DMS114 treated with DMSO at 0.1 percent for 48 hours (cell line): Measurements from ENCODE around the gene HIBCH.
"Not testable (repeated sequence)": the region's sequence is repeated elsewhere in the genome, so short reads cannot be mapped to it uniquely, and the experiment has no call there.

Experiments used
- DNase-seq: peaks from one replicate; lab custom pipeline; 2025; ENCODE audit not compliant: unreplicated experiment; lab: John Stamatoyannopoulos, UW

HIBCH gene

GRCh38 chr2:190254063-190254850, 65.4 kb downstream of the HIBCH start:
- no peak for DNase-seq

DNA sequence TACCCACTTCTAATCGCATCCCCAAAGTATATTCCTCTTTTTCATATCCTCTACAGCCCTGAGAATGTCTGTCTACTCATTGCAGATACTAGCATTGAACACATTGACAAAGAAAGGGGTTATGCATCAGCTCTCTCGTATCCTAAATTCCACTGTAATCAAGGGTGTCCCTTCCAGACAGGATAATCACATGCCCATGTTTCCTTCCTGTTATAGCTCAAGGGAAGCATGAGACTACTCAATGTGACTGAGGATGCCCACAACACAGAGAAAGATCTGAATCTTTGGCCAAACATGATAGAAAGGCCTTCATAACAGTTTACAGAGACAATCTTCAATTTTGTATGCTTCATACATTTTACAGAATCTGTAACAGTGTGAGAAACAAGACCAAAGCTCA, 69.2 kb downstream of the HIBCH start:
- DNase-seq: no peak

DNA sequence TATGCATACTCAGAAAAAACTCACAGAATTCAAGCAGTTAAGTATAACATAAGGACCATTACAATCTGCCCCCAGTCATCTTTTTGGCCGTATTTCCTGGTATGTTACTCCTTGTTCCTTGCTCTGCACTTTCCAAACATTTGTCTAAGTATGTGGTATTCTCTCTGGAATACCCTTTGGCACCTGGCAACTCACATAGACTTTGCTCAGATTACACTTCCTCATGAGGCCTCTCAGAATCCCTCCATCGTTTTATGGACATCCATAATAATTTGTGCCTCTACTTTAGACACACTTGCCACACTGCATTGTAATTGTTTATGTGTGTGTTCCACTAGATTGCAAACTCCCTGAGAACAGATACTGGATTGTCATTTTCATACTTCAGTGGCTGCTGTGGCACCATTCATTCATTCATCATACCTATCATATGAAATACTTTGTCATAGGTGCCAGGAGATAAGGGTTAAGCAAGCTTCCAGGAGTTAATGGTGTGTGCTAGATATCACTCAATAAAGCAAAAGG, 84.0 kb downstream of the HIBCH start:
- DNase-seq: no peak

DNA sequence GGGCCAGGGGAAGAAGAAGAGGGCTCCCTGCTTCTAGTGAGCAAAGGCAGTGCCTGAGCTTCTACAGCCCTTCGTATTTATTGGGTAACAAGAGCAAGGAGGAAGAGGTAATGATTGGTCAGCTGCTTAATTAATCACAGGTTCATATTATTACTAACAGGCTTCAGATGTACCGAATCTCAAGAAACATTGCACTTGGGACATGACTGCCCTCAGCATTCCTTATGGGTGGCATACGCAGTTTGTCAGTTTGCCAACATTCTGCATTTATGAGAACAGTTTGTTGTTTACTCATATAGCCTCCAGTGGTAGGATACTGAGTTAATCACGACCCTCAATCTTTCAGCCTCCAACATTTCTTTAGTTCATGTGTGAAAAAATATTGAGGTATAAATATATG, 84.5 kb downstream of the HIBCH start:
- DNase-seq: no peak

- not testable (repeated sequence) for DNase-seq
These were observed 95.6 kb downstream of the HIBCH start for GRCh38 chr2:190223989-190224388.

DNA sequence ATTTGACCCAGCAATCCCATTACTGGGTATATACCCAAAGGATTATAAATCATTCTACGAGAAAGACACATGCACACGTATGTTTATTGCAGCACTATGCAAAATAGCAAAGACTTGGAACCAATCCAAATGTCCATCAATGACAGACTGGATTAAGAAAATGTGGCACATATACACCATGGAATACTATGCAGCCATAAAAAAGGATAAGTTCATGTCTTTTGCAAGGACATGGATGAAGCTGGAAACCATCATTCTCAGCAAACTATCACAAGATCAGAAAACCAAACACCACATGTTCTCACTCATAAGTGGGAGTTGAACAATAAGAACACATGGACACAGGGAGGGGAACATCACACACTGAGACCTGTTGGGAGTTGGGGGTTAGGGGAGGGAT, 96.9 kb downstream of the HIBCH start:
- DNase-seq: not testable (repeated sequence)

DNA sequence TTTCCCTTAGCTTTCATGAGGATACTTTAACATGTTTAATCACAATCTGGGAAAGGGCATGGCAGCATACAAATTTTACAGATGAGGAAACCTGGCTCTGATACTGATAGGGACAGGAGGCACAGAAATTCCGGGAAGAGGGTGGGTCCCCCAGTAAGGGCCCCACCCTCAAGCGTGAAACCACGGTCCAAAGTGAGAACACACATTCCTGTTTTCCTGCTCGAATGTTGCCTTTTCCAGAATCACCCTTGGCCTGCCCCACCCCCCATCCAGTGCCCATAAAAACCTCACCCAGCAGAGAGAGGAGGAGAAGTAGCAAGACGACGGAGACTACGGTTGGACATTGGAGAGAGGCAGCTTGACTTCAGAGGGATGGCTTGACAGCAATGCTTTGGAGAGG, 98.2 kb downstream of the HIBCH start:
- no peak for DNase-seq

DNA sequence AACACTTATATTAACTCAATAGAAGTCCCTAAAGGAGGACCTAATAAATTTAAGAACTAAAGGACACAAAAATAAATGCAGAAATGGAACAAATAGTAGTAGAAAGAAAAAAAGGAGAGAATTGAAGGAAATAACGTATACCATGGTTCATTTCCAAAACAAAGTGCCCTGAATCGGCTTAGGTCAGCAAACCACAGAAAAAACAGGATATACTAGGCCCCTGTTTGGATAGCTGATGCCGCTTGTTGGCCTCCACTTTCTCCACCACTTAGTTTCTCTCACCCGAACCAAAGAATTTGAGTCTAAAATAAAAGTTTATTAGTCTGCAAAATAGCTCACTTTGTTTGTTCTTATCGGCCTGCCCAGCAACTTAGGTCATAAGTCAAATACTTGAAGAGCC, 100.4 kb downstream of the HIBCH start:
- DNase-seq: no peak

DNA sequence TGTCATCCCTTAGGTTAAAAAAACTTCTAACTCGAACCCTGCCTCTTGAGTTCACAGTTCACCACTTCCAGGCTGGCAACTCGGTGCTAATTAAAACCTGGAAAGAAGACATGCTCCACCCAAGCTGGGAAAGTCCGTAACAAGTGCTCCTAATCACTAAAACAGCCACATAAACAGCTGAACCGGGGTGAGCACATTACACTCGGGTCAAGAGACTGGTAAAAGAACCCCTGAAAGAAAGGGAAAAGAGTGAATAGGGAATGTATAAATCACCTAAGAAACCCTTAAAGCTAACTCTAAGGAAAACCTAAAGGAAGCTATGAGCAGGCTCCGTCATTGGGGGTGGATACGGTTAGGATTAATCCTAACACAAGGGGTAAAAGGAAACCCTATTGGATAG, 102.0 kb downstream of the HIBCH start:
- DNase-seq: no peak

DNA sequence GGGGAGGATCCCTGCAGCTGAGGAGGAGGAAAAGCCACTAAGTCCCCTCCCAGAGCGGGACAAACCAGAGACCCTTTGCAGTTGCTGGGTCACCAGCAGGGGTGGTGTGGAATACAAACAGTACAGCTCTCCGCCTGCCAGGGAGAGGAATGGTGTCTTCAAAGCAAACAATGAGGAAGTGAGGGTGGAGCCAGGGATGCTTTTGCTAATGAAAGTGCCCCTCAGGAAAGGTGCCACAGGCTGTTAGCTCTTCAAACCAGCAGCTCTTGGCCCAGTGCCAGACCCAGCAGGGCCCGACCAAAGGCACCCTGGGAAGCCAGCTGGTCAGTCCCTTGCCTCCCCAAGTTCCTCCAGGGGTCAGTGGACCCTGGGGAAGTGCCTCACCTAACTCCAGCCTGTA, 102.8 kb downstream of the HIBCH start:
- DNase-seq: no peak

DNA sequence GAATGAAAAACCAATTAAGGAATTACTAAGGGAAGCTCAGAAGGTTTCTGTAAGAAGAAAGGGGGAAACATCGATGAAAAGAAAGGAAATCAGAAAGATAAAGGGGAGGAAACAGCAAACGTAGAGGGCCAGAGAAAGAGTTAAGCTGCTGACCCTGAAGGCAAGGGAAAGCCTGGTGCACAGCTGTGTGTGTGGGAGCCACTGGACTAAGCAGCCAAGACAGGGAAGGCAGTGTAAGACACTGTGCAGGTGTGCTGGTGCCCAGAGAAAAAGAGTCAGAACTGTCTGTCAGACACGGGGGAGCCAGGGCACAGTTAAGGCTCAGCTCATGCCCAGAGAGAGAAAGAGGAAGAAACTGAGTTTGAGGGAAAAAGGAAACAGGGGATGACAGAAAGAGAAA, 104.0 kb downstream of the HIBCH start:
- no peak for DNase-seq

DNA sequence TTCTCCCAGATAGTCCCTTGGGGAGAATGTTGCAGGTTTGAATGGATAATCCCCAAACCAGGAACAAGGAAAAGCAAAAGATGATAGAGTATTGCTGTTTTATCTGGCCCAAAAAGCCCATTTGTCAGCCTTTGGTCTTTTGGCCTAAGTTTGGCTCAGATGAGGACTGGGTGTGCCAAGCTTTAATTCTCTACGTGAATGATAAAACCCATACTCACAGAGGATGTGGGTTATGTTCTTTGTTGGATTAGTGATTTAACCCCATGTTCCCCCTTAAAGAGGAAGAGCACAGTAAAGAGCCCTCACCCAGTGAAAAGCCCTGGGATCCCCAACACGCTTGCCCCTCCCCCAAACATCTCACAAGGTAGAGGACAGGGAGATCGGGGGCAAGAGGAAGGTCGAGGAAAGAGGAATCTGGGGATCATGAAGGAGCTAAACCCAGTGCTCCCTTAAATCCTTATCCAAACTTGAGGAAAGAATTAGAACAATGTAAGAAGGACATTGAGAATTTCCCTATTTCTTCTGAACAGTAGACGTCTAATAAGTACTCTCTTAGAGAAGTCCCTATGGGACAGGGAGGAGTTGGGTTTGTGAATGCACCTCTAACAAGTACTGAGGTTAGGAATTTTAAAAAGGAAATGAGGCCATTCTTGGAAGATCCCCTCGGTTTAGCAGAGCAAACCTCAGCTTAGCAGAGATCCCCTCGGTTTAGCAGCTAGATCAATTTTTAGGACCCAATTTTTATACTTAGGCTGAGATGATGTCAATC, 105.0 kb downstream of the HIBCH start:
- DNase-seq: no peak

DNA sequence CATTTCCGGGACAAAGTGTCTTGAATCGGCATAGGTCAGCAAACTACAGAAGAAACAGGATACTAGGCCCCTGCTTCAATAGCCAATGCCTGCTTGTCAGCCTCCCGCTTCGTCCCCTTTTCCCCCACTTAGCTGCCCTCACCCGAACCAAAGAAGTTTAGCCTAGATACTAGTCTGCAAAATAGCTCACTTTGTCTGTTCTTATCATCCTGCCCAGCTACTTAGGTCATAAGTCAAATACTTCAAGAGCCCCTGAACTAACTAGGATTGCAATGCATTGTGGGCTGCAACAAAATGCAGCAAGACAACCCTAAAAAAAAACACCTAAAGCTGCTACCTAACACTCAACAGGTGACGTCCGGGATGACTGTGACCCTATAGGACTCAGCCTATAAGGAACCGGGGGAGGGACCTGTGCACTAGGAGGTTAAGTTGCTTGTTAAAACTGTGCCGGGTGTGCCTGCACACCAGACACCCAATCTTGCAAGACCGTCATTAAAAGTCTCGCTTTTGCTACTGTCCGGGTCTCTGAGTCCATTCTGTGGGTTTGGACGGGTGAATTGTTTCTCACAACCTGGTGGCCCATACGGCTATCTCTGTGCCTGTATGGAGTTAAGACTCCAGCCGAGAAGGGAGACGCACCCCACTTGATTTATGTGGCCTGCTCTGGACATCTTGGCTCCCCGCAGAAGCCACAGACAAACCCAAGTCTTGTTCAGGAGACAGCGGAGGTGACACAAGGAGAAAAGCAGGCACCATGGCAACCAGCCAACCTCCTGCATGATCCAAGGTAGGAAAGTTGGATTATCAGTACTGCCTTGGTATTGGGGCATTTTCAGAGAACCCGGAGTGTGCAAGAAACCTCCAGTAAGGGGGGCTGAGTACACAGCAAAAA, 105.9 kb downstream of the HIBCH start:
- no peak for DNase-seq

GRCh38 chr2:190210471-190210870, 109.2 kb downstream of the HIBCH start:
- no peak for DNase-seq

- no peak for DNase-seq
These were observed 110.1 kb downstream of the HIBCH start for GRCh38 chr2:190209559-190209958.

GRCh38 chr2:190207930-190208329, 111.7 kb downstream of the HIBCH start:
- DNase-seq: no peak

GRCh38 chr2:190205657-190206056, 114.0 kb downstream of the HIBCH start:
- DNase-seq: no peak

DNA sequence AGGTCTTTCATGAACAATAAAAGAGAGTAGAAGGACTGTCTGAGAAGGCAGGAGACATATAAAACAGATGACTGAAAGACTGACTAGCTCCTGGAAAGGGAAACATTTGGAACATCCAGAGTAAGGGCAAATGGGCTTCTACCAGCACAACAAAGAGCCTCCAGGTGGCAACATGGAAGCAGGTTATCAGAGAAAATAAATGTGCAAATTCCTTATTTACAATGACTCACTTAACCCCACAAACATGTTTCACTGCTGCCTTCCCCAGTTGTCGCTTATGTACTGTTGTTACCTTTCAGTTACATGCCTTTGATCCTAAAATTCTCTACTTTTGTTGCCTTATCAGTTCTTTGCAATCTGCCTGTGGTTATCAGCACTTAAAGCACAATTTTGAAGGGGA, 117.0 kb downstream of the HIBCH start:
- no peak for DNase-seq

DNA sequence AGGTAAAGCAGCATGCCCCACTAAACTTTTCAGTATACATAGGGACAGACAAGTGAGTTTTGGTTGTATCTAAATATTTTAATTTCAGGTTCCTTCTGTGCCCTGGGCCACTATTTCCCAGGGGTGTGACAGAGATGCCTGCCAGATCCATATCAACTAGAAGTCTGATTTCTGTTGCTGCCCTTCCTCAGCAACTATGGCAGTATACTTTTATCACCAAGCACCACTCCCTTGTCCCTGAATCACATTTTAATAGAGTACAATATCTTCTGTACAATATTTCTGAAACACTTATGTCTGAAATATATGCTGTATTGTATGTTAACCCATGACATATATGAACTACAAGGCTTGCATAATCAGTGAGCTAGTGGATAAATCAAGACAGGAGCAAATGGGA, 117.6 kb downstream of the HIBCH start:
- DNase-seq: no peak

DNA sequence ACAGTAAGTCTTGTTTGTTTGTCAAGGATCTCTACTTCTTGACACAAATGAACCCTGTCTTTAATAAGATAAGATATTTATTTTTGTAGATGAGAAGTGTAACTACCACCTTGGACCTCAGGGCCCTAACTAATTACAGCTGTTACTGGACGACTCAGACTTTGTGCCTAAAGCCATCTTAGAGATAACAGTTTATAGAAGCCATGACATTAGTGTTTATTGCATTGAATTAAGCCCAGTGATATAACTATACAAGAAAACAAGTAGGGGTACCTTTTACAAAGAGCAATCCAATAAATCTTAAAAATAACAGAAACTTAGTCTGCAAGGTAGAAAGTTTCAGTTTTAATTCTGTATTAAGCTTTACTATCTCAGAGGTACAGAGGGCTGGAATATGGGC, 119.0 kb downstream of the HIBCH start:
- DNase-seq: no peak

DNA sequence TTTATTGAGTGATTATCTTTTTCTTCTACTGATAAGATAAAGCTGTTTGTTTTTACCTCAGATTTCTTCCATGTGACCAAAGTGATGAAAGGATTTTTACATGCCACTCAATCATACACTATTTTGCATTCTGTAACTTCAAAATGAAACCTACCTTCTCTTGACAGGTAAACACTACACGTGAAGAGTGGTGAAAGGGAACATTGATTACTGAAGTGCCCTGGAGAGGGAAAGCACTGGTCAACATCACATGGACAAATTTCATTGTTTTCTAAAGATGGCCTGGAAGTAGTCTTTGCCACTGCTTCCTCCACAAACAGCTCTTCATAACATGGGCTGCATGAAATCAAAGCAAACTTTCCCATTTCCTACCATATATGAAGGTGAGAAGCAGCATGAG, 120.1 kb downstream of the HIBCH start:
- no peak for DNase-seq
